Fibroblast of the conjunctiva (primary cell): ENCODE results near the gene SNN.
A peak's percentile ranks its signal among the peaks of the same experiment; 100 is the strongest.

Experiments
- DNase-seq: peaks from one replicate; pipeline ENCODE4 v3.0.0-alpha.2; 2010; ENCODE audit warnings: low read depth

Gene SNN

DNA sequence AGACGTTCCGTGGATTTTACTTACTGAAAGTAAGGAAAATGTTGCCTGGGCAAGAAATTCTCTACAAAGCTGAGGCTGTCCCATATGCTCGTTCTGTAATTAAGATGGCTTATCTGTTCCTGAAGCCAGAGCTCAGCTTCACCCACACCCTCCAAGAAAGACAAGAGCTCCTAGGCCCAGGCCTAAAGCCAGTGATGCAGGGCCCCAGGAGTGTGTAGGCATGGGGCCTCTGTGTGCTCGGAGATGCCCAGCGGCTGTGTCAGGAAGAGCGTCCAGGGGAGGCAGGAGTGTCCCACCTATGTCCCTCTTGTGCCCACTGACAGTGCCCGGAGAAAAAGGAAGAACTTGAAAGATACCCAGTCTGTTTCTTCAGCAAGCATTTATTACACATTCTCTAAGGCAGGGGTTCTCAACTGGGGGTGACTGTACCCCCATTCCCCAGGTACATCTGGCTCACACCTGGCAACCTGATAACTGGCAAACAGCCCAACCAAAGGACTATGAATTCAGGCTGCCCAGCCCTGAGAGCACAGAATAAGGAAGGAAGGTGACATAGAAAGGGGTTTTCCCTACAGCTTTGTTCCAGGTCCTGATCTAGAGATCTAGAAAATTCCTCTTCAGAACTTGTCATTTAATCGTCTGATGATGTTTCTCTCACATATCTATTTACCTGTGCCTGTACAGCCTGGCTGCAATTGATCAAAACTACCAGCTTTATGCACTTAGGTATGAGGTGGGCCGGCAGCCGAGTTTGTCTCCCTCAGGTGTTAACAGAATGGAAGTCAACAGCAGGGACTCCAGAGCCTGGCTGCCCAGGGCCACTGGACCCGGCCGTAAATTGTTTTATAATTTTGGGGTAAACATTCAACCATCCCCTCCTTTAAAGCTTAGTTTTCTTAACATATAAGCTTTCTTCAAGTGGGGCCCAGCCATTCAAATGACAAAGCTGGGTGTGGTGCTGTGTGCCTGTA is 12.0 kb downstream of the SNN start:
- no peak for DNase-seq

DNA sequence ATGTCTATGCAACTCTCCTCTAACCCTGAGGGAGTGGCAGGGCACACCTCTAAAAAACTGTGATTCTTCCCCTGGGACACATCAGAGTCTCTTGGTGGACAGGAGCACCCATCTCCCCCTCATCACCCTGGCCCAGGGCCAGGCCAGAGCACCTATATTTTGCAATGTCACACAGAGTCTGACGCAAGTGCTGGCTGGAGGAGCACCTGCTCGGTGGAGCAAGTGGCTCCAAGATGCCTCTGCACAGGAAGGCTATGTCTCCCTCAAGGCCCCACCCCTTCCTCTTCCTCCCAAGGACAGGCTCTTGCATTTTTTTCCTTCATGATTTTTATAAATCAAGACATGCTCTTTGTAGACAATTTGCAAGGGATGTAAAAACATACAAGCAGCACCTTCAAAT is 13.3 kb downstream of the SNN start:
- DNase-seq = no peak

DNA sequence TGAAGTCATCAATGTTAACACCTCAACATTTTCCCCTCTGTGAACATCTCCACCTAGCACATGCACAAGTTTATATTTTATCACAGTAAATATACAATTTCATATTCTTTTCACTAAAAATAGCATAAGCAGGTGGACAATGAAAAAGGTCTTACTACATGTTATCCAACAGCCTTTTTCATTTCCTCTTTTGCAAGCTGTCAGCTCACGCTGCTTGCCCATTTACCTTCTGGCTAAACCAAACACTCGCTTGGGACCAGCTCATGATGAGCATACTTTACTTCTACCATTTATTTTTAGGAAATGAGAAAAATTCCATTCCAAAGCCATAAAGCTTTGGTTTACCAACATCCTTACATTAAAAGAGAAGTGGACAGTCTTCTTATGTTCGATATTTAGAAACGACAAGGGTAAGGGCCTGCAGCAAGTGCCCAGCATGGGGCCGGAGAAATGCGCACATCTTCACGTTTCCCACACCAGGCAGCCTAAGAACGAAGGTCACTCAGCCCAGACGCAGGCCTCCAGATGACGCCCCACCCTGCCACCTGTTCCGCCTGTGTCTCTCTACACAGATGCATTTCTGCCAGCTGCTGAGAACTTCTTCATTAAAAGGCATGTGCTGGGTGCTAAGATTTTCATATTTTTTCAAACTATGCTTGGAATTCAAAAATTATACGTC is 13.9 kb downstream of the SNN start:
- DNase-seq = no peak

DNA sequence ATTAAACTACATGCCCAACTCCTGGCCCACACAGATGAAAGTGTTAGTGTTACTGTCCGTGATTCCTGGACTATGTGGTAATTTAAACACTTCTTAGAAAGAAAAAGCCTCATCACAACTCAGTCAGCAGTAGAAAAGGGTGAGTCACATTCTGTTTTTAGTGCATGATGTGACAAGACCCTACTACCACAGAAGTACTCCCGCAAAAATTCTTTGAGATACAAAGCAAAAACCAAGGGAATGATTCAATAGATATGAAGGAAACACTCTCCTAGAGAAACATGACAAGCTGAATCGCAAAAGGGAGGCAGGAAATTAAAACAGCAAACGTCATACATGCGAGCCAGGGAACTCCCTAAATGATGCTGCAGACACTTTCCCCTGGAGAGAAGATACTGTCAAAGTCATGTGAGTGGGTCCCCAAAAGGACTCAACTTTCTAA is 14.4 kb downstream of the SNN start:
- DNase-seq = peak; percentile 16

DNA sequence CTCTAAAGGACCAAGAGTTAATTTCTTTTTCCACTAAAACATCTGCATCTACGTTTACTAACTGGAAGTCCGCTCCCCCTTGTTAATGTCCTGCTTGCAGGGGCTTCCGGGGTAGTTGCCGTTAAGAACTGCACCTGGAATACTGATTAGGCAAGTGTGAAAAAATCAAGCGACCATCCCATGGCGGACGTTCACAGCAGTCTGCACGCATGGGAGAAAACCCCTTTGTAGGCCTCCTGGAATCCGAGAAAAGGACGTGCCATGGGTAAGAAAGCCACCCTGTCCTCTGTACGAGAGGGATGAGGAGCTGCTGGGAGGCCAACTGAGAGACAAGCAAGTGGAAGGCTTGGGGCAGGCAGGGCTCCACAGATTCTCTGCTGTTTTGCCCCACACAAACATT is 14.9 kb downstream of the SNN start:
- DNase-seq = no peak

DNA sequence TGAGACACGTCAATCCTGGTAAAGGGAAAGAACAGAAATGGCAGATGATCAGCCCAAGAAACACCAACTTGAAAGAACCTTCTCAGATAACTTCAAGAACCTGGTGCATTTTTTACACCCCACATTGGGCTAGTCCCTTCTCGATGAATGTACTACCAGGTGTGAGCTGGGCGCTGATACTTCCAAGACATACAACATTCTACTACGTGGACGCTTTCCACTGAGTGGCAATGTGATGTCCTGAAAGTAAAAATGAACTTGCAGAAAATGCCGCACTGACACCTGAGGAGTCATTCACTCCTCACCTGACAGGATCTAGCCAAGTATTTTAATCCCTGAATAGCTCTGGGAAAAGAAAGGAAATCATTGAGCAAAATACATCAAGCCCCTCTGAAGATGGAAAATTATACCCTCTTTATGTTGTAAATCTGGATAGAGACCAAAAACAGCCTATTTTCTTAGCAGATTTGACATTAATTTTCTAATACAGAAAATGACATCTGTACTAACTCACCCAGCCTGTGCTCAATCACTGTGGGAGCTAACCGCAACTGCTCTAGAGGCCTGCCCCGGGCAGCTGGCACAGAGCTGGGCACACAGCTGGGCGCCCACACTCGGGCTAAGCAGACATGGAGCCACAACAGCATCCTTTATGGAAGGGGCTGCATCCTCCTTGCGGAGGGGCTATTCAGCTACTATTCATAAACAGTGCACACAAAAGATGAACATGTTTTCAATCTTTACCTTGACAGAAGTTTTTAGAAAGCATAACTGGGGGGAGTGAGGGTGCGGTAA is 16.2 kb downstream of the SNN start:
- DNase-seq = no peak

DNA sequence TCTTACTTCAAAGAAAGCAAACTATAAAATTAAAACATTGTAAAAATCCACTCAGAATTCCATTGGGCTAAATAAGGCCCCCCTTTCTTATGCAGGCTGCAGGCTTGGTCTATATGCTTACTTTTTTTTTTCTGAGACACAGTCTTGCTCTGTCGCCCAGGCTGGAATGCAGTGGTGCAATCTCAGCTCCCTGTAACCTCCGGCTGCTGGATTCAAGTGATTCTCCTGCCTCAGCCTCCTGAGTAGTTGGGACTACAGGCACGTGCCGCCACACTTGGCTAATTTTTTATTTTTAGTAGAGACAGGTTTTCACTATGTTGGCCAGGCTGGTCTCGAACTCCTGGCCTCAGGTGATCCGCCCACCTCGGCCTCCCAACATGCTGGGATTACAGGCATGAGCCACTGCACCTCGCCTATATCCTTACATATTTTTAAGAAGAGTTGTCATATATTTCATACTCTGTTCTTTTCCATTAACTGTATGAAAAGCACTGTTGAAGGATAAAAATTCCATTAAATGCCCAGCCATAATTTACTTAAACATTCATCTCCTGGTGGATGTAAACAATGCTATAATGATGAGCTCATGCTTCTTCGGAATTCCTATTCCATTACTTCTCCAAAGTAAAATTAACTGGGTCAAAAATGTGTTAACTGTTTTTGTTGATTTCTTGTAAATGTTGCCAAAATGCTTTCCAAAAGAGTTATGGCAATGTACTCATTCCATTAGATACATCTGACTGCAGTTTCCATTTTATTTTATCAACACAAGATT is 17.8 kb downstream of the SNN start:
- no peak for DNase-seq

DNA sequence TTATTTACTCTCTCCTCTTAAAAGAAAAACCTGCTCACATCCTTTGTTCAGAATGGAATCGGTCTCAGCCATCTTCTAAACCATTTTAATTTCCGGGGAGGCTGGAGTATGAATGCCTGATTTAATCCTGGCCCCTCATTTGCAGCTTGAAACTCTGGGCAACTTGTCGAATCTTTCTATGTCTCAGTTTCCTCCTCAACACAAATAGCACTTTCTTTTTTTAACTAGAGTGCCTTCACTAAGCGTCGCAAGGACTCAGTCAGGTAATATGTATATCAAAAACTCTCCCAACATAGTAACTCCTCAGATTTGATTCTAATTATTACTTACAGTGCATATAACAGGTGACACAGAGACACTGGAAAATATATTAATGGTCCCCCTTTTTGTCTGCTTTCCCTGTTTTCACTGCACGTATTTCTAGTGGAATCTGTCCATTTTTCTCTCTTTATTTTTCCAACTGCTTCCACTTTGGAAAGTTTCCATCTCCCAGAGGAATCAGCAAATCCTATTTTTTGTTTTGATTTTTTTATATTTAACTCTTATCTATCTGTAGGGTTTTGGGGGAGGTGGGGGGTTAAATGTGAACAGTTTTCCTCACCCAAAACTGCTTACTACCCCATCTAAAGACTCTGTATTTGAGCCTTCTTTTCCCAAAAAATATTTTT is 18.6 kb downstream of the SNN start:
- DNase-seq = no peak

DNA sequence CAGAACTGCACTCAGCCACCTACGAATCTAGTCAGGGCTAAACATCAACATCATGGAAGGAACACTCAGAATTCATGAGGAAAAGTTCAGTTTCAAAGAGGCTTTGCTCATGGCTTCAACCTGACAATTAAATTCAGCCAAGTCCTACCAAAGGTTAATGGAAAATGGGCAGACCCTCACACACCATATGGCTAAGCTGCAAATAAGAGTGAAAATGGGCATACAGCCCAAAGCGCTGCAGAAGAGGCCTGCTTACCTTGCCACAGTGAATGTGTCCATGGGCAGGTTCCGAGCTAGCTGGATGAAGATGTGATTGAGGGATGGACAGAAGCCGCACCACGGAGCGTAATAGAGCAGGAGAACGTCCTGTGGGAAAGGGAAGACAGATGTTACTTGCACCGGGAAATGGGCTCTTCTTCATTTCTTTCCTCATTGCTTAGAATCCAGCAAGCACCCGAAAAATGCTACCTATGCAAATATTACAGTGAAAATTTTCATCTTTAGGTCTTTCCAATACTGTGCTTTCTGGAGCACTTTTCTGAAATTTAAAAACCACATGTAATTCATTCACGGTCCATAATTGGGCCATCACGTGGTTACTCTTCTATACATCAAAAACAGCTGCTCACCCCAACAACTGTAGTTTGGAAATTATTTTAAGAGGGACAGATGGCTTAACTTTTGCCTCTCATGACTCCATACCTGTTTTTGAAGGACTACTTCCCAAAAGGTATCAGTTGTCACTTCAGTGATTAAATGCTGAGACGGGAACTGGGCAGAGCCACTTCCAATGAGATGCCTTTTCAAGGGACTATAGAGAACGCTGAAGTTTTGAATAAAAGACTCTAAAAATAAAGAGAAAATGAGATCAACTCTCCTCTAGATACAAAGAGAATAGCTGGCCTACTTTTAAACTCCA is 19.6 kb downstream of the SNN start:
- no peak for DNase-seq

DNA sequence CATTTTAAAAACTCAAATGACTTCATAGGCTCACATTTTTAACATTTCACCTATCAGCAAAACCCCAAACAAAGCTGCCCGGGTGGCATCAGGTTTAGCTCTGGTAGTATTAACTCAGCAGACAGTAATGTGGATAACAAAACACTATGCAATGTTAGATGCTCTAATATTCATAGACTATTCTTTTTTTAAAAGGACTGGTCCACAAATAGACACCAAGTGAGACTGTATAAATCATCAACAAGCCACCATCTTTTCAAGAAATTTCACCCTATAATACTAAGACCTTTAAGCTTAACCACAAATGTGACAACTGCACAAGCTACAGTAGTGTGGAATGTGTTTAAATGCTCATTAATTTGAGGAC is 20.2 kb downstream of the SNN start:
- DNase-seq = no peak

DNA sequence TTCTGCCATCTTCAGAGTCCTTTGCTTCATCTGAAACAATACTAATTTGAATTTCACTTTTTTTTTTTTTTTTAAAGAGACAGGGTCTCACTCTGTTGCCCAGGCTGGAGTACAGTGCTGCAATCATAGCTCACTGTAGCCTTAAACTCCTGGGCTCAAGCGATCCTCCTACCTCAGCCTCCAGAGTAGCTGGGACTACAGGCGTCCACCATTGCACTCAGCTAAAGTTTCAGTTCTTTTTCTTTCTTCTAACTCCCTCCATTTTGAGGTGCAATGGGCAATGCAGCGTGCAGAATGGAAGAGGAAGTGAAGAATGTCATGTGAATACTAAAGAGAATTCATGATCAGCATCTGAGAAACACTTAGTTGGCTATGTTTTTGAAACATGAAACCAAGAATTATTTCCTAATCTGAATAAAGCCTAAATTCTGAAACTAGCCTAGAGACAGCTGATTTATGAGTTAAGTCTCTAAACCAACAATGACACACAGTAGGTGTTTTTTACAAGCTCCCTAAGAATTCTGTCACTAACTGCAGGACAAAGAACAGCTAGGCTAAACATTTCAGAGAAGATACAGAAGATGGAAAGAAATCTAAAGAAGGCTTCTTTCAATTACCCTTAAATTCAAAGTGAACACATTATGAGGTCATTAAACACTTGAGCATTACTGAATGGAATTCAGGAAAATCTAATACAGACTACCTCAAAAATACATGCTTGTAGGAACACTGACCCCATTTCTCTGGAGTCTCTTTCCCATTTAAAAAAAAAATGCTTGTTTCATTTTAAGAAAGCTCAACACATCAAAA is 21.0 kb downstream of the SNN start:
- no peak for DNase-seq

DNA sequence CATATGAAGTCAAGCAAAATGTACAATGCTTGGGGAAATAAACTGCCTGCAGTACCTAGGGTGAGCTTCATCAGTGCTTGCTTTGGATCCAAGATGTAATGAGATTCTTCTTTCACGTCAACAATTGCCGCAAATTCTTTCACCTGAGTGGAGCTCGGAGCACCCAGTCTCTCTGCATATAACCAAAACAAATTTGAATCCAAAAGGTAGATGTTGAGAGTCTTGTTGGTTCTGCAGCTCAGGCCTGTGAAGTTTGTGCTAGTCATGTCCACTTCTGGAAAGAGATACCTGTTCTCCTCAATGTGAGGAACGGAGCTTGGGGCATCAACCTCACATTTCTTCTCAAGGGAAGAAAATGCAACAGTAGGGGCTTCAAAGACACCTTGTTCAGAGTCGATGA is 23.0 kb downstream of the SNN start:
- DNase-seq = no peak

DNA sequence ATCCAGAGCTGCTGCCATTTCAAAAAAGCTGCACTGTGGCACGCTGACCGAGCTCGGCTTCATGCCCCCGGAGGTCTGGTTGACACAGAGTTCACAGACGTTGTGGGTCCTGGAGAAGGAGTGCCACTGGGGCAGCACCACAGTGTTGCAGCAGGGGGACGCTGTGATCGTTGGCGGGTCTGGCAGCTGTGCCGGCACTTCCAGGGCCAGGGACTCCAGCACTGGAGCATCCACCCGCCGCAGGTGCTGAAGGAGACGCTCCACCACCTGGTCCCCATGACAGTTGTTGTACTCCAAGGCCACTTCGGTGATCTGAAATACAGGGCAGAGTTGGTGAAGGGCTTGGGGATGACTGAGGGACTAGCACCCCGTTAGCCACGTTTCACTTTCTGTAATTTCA is 23.5 kb downstream of the SNN start:
- DNase-seq = no peak

DNA sequence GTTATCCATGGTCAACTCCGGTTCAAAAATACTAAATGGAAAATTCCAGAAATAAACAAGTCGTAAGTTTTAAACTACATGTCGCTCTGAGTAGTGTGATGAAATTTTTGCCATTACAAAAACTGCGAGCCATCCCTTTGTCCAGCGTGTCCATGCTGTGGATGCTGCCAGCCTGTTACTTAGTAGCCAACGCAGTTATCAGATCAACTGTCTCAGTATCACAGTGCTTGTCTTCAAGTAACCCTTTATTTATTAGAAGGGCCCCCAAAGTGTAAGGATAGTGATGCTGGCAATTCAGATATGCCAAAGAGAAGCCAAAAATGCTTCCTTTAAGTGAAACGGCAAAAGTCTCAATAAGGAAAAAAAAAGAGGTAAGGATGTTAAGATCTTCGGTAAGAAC is 23.9 kb downstream of the SNN start:
- no peak for DNase-seq

DNA sequence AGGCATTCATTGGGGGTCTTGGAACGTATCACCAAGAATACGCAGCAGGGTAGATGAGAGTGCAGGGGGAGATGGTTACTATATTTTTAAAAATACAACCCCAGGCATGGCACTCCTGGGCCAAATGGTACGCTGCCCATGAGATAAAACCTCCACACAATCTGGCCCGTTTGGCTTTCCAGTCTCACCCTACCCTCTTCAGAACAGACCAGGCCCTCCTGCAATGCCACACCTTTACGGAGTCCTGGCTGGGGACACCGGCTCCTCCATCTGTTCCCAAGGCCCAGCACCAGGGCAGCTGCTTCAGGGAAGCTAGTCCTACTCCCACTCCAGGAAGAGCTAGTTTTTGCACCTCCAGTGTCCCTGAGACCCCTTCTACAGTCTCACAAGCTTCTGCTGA is 24.4 kb downstream of the SNN start:
- no peak for DNase-seq

DNA sequence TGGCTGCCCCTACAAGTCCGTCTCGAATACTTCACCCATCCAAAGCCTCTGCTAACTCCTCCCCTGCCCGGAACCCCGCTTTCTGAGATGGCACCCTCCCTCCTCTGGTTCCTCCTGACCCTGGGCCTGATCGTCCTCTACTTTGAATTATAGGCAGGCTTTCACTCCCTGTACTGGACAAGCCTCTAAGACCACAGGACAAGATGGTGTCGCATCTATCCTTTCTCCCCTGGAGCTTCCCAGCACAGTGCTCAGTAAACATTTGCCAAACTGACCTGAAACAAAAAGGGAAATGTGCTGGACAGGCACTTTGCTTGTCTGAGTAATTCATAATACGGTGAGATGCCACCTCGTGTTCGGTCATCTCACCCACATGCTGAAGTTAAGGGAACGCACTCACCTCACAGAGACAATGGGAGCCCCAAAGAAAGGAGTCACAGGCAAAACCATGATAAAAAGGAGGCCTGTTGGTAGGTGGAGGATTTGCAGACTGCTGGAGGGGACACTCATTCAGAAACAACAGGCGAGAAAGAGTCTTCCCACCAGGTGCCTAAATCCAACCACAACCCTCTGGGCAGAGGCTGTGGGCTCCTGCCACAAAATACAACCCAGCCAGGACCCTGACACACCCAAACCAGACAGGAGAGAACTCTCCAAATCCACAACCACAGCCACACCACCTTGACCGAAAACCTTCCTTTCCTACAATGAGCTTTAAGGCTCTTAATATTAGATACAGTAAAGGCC is 28.2 kb downstream of the SNN start:
- no peak for DNase-seq

DNA sequence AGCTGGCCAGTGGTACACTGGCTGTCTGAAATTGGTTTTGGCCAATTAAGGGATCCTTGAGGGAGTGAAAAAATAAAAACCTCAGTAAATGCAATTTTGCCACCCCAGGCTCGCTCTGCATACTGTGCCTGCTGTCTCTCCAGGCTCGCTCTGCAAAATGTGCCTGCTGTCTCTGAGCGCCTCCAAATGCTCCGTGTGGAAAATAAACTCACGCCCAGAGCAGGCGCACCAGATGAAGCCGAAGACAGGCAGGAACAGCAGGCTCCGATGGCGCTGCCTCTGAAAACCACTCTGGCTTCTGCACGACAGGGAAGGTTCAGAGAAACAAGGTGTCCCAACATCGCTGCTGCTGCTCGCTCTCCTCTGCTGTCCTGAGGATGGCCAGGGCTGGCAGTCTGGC is 29.1 kb downstream of the SNN start:
- no peak for DNase-seq

DNA sequence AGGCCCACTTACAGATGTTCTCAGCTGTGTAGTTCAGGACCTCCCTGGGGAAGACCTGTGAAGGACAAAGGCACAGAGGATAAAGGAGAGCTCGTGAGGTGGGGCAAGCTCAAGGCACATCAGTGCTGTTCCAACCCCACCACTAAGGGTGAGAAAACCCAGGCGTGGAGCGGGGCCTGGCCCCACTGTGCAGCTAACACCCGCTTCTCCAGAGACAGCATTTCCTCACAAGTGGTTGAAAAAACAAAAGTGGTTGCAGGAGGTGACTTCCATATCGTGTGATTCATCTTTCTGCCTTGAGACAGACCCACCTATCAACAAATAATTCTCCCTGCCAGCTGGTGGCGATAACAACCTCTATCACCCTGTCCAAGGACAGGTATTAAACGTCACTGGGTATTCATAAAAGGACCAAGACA is 30.0 kb downstream of the SNN start:
- DNase-seq = no peak
